Stimulated activated CD4-positive, alpha-beta T cell treated with anti-CD3 and anti-CD28 coated beads, Interleukin-2, amount 100 ng/mL, for 4 hours (primary cell): ENCODE data around the gene PCSK9.

Experiments used
- DNase-seq: peaks from one replicate; pipeline ENCODE4 v3.0.0-alpha.2; 2020; ENCODE audit warnings: low read depth

PCSK9 gene

GRCh38 chr1:55039342-55040082 lies at the start of gene PCSK9:
PCSK9 (plus strand) TSS chr1:55039548; CDS start chr1:55039838, 290 bp downstream.
- DNase-seq, result no peak

GRCh38 chr1:54989968-54990810 lies 49.2 kb upstream of the PCSK9 start:
- no peak for DNase-seq

GRCh38 chr1:54990916-54991315 lies 48.4 kb upstream of the PCSK9 start:
- DNase-seq, result no peak

GRCh38 chr1:54991939-54992338 lies 47.4 kb upstream of the PCSK9 start:
- DNase-seq, result no peak

- DNase-seq, result no peak
Observed at GRCh38 chr1:54993140-54993539, 46.2 kb upstream of the PCSK9 start.

GRCh38 chr1:54994355-54994990 lies 44.9 kb upstream of the PCSK9 start:
- no peak for DNase-seq

GRCh38 chr1:54995013-54995760 lies 44.2 kb upstream of the PCSK9 start:
- no peak for DNase-seq

GRCh38 chr1:54995835-54996234 lies 43.5 kb upstream of the PCSK9 start:
- no peak for DNase-seq

GRCh38 chr1:54996359-54996868 lies 42.9 kb upstream of the PCSK9 start:
- peak; percentile 60 for DNase-seq

GRCh38 chr1:54996869-54997710 lies 42.3 kb upstream of the PCSK9 start:
- DNase-seq, result no peak

- DNase-seq, result no peak
Observed at GRCh38 chr1:54997711-54997986, 41.7 kb upstream of the PCSK9 start.

GRCh38 chr1:54998100-54998499 lies 41.2 kb upstream of the PCSK9 start:
- no peak for DNase-seq

- no peak for DNase-seq
Observed at GRCh38 chr1:54998677-54999076, 40.7 kb upstream of the PCSK9 start, which contains the start of gene BSND. BSND (plus strand) TSS chr1:54998933; CDS start chr1:54999187, 254 bp downstream.

- DNase-seq, result no peak
Observed at GRCh38 chr1:55000110-55001085, 39.0 kb upstream of the PCSK9 start.

GRCh38 chr1:55001311-55001710 lies 38.0 kb upstream of the PCSK9 start:
- DNase-seq, result no peak

- no peak for DNase-seq
Observed at GRCh38 chr1:55002686-55003085, 36.7 kb upstream of the PCSK9 start.

GRCh38 chr1:55005351-55006140 lies 33.8 kb upstream of the PCSK9 start:
- no peak for DNase-seq

GRCh38 chr1:55006931-55007330 lies 32.4 kb upstream of the PCSK9 start:
- DNase-seq, result no peak

GRCh38 chr1:55007625-55008024 lies 31.7 kb upstream of the PCSK9 start:
- no peak for DNase-seq
